Measurements from ENCODE around the gene GASK1B. TPM values are rescaled to one million over a fixed set of nuclear protein-coding genes. Genes with fewer than 3 reads are reported as not detected.

GASK1B gene
- total and polyA plus RNA-seq, 7 donors, result 6.7 to 59.5 (median 34.4) TPM

DNA sequence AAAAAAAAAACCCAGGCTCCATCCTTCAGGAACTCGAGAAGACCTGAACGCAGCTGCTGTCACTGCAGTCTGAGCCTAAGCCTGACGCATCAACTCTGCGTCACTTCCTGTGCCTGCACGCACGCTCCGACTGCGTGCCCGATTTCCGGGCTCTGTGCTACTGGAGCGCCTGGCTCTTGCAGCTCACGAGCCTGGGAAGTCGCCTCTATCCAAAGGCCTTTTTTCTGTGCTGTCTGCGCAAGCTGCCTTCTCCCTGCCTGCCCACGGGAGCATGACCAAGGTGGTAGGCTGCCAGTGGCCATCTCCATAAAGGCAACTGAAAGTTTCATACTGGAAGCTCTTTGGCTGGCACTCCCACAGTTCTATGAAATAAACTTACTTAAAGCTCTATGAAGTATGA is 9.9 kb upstream of the GASK1B start:
- H3K4me3 ChIP-seq, result no peak overlapping the region
- no peak for TF ChIP-seq EP300 (IDR thresholded peaks at IDR 0.05)
- TF ChIP-seq, protein P1, sequence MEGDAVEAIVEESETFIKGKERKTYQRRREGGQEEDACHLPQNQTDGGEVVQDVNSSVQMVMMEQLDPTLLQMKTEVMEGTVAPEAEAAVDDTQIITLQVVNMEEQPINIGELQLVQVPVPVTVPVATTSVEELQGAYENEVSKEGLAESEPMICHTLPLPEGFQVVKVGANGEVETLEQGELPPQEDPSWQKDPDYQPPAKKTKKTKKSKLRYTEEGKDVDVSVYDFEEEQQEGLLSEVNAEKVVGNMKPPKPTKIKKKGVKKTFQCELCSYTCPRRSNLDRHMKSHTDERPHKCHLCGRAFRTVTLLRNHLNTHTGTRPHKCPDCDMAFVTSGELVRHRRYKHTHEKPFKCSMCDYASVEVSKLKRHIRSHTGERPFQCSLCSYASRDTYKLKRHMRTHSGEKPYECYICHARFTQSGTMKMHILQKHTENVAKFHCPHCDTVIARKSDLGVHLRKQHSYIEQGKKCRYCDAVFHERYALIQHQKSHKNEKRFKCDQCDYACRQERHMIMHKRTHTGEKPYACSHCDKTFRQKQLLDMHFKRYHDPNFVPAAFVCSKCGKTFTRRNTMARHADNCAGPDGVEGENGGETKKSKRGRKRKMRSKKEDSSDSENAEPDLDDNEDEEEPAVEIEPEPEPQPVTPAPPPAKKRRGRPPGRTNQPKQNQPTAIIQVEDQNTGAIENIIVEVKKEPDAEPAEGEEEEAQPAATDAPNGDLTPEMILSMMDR (IDR thresholded peaks at IDR 0.05), result no peak
- no peak for TF ChIP-seq POLR2A (IDR thresholded peaks at IDR 0.05)
- no peak for TF ChIP-seq POLR2AphosphoS5 (IDR thresholded peaks at IDR 0.05)
- no peaks in the 10 kb centered on the region for H3K9me3 ChIP-seq
- H3K27me3 ChIP-seq, result no peaks in the 10 kb centered on the region
- DNase-seq, result no peak
- WGBS, 2 donors, result 93 to 95% methylated on average over 15 of the region's 15 CpGs
- peaks cover 0 to 3% (median 0%) of the 10 kb centered on the region in 4 donors for H3K36me3 ChIP-seq
- H3K4me1 ChIP-seq, result no peaks in the 10 kb centered on the region
- intact Hi-C loops (cut with DNase I), result no loop called here
- H3K27ac ChIP-seq, result no peak overlapping the region

DNA sequence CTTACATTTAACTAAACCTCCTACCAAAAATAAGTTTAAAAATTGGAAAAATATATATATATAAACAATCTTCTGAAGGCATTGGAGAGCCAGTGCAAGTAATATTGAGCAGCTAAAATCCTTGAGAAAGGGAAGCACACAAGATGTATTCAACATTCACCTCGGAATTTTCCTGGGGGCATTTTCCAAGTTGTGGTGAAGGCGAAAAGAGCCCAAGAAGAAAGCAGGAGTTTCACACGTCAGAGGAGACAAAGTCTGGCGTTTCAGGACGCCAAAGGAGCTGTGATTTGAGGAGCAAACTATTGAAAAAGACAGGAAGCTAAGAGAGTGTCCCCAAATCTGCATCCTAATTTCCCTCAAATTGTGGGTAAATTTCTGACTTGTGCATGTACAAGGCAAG is 9.1 kb upstream of the GASK1B start:
- no peak overlapping the region for H3K27ac ChIP-seq
- no peaks in the 10 kb centered on the region for H3K27me3 ChIP-seq
- H3K9me3 ChIP-seq, result no peaks in the 10 kb centered on the region
- intact Hi-C loops (cut with DNase I), result no loop called here
- WGBS, 2 donors, result 90 to 92% methylated on average over 5 of the region's 5 CpGs
- H3K36me3 ChIP-seq, result no peaks in the 10 kb centered on the region
- TF ChIP-seq, protein P1 (IDR thresholded peaks at IDR 0.05), result no peak
- no peak for TF ChIP-seq POLR2AphosphoS5 (IDR thresholded peaks at IDR 0.05)
- TF ChIP-seq EP300 (IDR thresholded peaks at IDR 0.05), result no peak
- TF ChIP-seq POLR2A (IDR thresholded peaks at IDR 0.05), result no peak
- no peak overlapping the region for H3K4me3 ChIP-seq
- H3K4me1 ChIP-seq, result no peaks in the 10 kb centered on the region
- no peak for DNase-seq

DNA sequence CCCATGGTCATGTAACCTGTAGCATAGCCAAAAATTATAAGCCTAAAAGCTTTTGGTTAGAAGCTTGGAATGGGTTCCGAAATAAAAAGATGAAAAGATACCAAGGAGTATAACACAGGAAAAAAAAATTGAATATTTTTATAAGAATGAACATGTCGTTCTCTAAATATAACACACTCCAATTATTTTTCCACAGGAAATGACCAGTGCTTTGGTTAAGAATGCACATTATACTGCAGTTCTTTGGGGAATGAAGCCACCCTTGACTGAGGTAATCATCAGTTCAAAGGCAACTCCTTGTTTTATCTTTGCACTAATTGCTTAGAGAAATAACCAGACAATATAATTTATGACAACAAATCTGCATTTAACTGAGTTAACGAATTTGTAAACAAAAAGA is 6.6 kb upstream of the GASK1B start:
- no peak for DNase-seq
- Histone ChIP-seq H3K9me3 (no peaks in the 10 kb centered on the region), H3K4me1 (peaks cover 0 to 15% (median 7%) of the 10 kb centered on the region in 4 donors), H3K36me3 (no peaks in the 10 kb centered on the region), H3K27ac (no peak overlapping the region), H3K4me3 (no peak overlapping the region), H3K27me3 (no peaks in the 10 kb centered on the region)
- TF ChIP-seq, protein P1 (IDR thresholded peaks at IDR 0.05), result no peak
- TF ChIP-seq POLR2A (IDR thresholded peaks at IDR 0.05) (no peak), EP300 (IDR thresholded peaks at IDR 0.05) (no peak), POLR2AphosphoS5 (IDR thresholded peaks at IDR 0.05) (no peak)
- intact Hi-C loops (cut with DNase I), result loop anchor here (10.0 kb wide), 1 partner anchor 75 kb away; no protein-coding TSS in a partner anchor
- 75 to 82% methylated on average over 3 of the region's 3 CpGs for WGBS, 2 donors

DNA sequence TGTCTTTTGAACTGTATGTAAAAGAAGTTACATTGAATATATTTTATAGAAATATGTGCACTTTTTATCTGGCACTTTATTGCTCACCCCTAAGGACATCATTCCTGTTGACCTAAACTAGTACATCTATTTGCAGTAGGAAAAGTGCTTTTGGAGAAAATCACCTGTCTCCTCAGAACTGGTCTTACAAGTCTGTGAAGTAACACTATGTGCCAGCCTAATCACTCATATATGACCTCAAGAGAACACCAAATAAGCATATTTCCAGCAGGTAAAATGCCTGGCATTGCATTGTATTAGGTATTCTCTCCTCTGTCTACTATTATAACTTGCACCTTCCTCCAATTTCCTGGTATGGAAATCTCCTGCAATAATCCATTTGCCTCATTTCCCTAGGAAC is 4.0 kb upstream of the GASK1B start:
- Histone ChIP-seq H3K27me3 (no peaks in the 10 kb centered on the region), H3K4me1 (peaks cover 0 to 40% (median 27%) of the 10 kb centered on the region in 4 donors), H3K9me3 (no peaks in the 10 kb centered on the region), H3K36me3 (no peaks in the 10 kb centered on the region), H3K4me3 (no peak overlapping the region), H3K27ac (no peak overlapping the region)
- TF ChIP-seq EP300 (IDR thresholded peaks at IDR 0.05) (no peak), POLR2AphosphoS5 (IDR thresholded peaks at IDR 0.05) (no peak), POLR2A (IDR thresholded peaks at IDR 0.05) (no peak)
- TF ChIP-seq, protein P1 (IDR thresholded peaks at IDR 0.05), result no peak
- DNase-seq, result no peak
- intact Hi-C loops (cut with DNase I), result loop anchor here (10.0 kb wide), 1 partner anchor 78 kb away; no protein-coding TSS in a partner anchor

DNA sequence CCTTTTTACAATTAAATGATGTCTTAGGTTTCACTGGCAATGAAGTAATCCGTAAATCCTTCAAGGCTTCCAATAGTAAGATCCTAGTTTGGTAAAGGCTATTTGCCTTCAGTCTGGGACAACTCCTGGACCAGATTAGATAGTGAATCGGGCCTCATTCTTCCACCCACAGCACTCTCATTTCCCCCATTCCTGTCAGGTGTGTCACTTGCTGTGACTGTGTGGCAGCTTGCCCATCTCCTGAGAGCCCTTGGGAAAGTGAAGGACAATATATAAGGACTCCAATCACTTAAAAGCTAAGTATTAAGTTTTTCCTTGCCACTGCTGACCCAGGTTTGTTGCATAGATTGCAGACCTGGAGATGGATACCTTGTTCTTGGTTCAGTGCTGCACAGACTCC is 3.3 kb upstream of the GASK1B start:
- Histone ChIP-seq H3K4me1 (peaks cover 0 to 40% (median 27%) of the 10 kb centered on the region in 4 donors), H3K36me3 (no peaks in the 10 kb centered on the region), H3K27me3 (no peaks in the 10 kb centered on the region), H3K9me3 (no peaks in the 10 kb centered on the region), H3K4me3 (no peak overlapping the region), H3K27ac (no peak overlapping the region)
- intact Hi-C loops (cut with DNase I), result loop anchor here (10.0 kb wide), 1 partner anchor 79 kb away; no protein-coding TSS in a partner anchor
- no peak for DNase-seq
- WGBS, 2 donors, result 33 to 64% methylated on average over 2 of the region's 2 CpGs
- TF ChIP-seq EP300 (IDR thresholded peaks at IDR 0.05) (no peak), POLR2A (IDR thresholded peaks at IDR 0.05) (no peak), POLR2AphosphoS5 (IDR thresholded peaks at IDR 0.05) (no peak)
- TF ChIP-seq, protein P1 (IDR thresholded peaks at IDR 0.05), result no peak
